Heart left ventricle (tissue), 16 donors: ENCODE results near the gene PCDHGA12. TPM values are rescaled to one million over a fixed set of nuclear protein-coding genes. Genes with fewer than 3 reads are reported as not detected.
"Not testable (repeated sequence)": the region's sequence is repeated elsewhere in the genome, so short reads cannot be mapped to it uniquely, and the experiment has no call there.

Source experiments
- ATAC-seq, 4 donors: fragments of 200-7000 bp; cut with Tn5 transposase; one replicate each; pipeline ENCODE4 v1.9.1; 2020 to 2022; ENCODE audit warnings: moderate library complexity in 4 of 4, mild to moderate bottlenecking in 3 of 4, moderate number of reproducible peaks in 1 of 4
- DNase-seq, 5 donors: peaks; one replicate each; pipeline ENCODE4 v3.0.0-alpha.2; 2020
- H3K27ac ChIP-seq, 12 donors: fragments of 200-600 bp; sonication (generic) in 4 of 12; one replicate each; pipeline versions ENCODE4 v1.5.0 to v1.8.0; 2016 to 2022; ENCODE audit warnings: mild to moderate bottlenecking in 2 of 12
- H3K27me3 ChIP-seq, 9 donors: fragments of 200-600 bp; sonication (generic) in 2 of 9; one replicate each; pipeline versions ENCODE4 v1.5.1 to v1.8.0; 2016 to 2022; ENCODE audit warnings: mild to moderate bottlenecking in 3 of 9
- H3K36me3 ChIP-seq, 9 donors: fragments of 200-600 bp; sonication (generic) in 2 of 9; one replicate each; pipeline versions ENCODE4 v1.5.0 to v1.8.0; 2018 to 2022; ENCODE audit warnings: mild to moderate bottlenecking in 2 of 9
- H3K4me1 ChIP-seq, 12 donors: fragments of 200-600 bp; sonication (generic) in 4 of 12; one replicate each; pipeline versions ENCODE4 v1.5.0 to v1.8.0; 2016 to 2022; ENCODE audit warnings: mild to moderate bottlenecking in 3 of 12
- H3K4me3 ChIP-seq, 12 donors: fragments of 200-600 bp; sonication (generic) in 4 of 12; one replicate each; pipeline versions ENCODE4 v1.5.0 to v1.8.0; 2017 to 2022; ENCODE audit warnings: mild to moderate bottlenecking in 9 of 12, moderate library complexity in 4 of 12
- H3K9me3 ChIP-seq, 12 donors: fragments of 200-600 bp; sonication (generic) in 4 of 12; one replicate each; pipeline versions ENCODE4 v1.5.0 to v1.8.0; 2016 to 2022; ENCODE audit warnings: mild to moderate bottlenecking in 1 of 12
- POLR2A ChIP-seq, 2 donors: fragments of 450-650 bp; IDR thresholded peaks; one replicate each; pipeline ENCODE4 v1.6.1; 2017; ENCODE audit warnings: antibody characterized with exemption in 2 of 2, mild to moderate bottlenecking in 2 of 2, moderate library complexity in 2 of 2
- WGBS, 4 donors: extraction: QIAGEN DNeasy Blood & Tissue Kit in 2 of 4; methylation state at CpG; one replicate each; pipeline versions ENCODE4 v1.1.5 to v1.1.7; 2013 to 2018; 5-methylcytosine and 5-hydroxymethylcytosine counted together
- intact Hi-C, 10 donors: fragments of 100-400 bp; cut with DNase I; formaldehyde crosslinking; loops; one replicate each; pipeline versions ENCODE4 v1.11.1 to v1.14.2; 2022
- polyA plus RNA-seq, 2 donors: library from polyadenylated mRNA; stranded (reverse); fragments of 200-250 nt; gene quantifications; one replicate each; pipeline ENCODE4 v1.2.3, GENCODE V29; 2013
- total RNA-seq, 9 donors: library from RNA; depleted of rRNA in 2 of 9; stranded (reverse); fragments of >200 nt in 2 of 9; fragmentation: NEBNext Ultra II Directional in 3 of 9; extraction: Animal tissue kit (Norgen Biotek cat#: 25700) in 3 of 9; gene quantifications; one replicate each; pipeline versions ENCODE4 v1.1.0 to v1.2.4, GENCODE V29; 2016 to 2023
- TF ChIP-seq, protein P1 (sequence below), 12 donors: fragments of 200-600 bp; sonication (generic) in 4 of 12; IDR thresholded peaks; one replicate each; pipeline versions ENCODE4 v1.5.0 to v1.8.0; 2018 to 2022; ENCODE audit warnings: antibody characterized with exemption in 12 of 12, mild to moderate bottlenecking in 5 of 12
- donor health status: ischemic (EF 13 %, LVEDD 7.1; RV severe dilation, severe dysfunction).
- donor health status: healthy with polysubstance abuse.
- donor health status: DM: no; HTN: yes; CAD: no.
- donor health status: DM: no; HTN: no; CAD: no.
- donor health status: ischemic (EF 25% LVEDD 6.9; RV normal size, moderate dysfunction).
- donor health status: ischemic (EF 25% LVEDD 5.7; RV mildly dilated, moderate dysfunction).
- donor health status: healthy.
- donor health status: DM: yes; HTN: yes; CAD: no.
- donor health status: ischemic (EF 35%, LVEDD 5.7; RV mildly dilated, moderate dysfunction).
- donor health status: nonischemic (EF 11% LVEDD 7.7; RV severe dilation, severe dysfunction).
- donor health status: DM: yes; HTN: yes; CAD: no.
- donor health status: PGD.
- donor health status: ischemic (EF 29% LVEDD 5.4; RV normal size, mild dysfunction).
- donor health status: nonischemic (EF 23%, LVEDD 6.1; RV moderate dilation, normal function).

Gene PCDHGA12
- total and polyA plus RNA-seq, 11 donors, result 3.2 to 15.5 (median 6.5) TPM

DNA sequence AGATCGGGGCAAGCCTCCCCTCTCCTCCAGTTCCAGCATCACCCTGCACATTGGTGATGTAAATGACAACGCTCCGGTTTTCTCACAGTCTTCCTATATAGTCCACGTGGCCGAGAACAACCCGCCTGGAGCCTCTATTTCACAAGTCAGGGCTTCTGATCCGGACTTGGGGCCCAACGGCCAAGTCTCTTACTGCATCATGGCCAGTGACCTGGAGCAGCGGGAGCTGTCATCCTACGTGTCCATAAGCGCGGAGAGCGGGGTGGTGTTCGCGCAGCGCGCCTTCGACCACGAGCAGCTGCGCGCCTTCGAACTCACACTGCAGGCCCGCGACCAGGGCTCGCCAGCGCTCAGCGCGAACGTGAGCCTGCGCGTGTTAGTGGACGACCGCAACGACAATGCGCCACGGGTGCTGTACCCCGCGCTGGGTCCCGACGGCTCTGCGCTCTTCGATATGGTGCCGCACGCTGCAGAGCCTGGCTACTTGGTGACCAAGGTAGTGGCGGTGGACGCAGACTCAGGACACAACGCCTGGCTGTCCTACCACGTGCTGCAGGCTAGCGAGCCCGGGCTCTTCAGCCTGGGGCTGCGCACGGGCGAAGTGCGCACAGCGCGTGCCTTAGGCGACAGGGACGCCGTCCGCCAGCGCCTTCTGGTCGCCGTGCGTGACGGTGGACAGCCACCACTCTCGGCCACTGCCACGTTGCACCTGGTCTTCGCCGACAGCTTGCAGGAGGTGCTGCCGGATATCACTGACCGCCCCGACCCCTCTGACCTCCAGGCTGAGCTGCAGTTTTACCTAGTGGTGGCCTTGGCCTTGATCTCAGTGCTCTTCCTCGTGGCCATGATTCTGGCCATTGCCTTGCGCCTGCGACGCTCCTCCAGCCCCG is 40.9 kb upstream of the PCDHGA12 start:
- Histone ChIP-seq H3K4me3 (no peak overlapping the region), H3K4me1 (peaks cover 0 to 8% (median 0%) of the 10 kb centered on the region in 12 donors), H3K27me3 (peaks cover 0 to 33% (median 0%) of the 10 kb centered on the region in 9 donors), H3K9me3 (peaks cover 0 to 96% (median 65%) of the 10 kb centered on the region in 12 donors), H3K27ac (no peak overlapping the region), H3K36me3 (peaks cover 0 to 23% (median 0%) of the 10 kb centered on the region in 9 donors)
- intact Hi-C loops, result no loop called here
- 40 to 52% (median 46%) methylated on average over 62 to 77 of the region's 77 CpGs for WGBS, 4 donors
- DNase-seq (no peak), ATAC-seq (no peak)
- TF ChIP-seq, protein P1, sequence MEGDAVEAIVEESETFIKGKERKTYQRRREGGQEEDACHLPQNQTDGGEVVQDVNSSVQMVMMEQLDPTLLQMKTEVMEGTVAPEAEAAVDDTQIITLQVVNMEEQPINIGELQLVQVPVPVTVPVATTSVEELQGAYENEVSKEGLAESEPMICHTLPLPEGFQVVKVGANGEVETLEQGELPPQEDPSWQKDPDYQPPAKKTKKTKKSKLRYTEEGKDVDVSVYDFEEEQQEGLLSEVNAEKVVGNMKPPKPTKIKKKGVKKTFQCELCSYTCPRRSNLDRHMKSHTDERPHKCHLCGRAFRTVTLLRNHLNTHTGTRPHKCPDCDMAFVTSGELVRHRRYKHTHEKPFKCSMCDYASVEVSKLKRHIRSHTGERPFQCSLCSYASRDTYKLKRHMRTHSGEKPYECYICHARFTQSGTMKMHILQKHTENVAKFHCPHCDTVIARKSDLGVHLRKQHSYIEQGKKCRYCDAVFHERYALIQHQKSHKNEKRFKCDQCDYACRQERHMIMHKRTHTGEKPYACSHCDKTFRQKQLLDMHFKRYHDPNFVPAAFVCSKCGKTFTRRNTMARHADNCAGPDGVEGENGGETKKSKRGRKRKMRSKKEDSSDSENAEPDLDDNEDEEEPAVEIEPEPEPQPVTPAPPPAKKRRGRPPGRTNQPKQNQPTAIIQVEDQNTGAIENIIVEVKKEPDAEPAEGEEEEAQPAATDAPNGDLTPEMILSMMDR (IDR thresholded peaks at IDR 0.05), result no peak
- TF ChIP-seq POLR2A (IDR thresholded peaks at IDR 0.05), result no peak

DNA sequence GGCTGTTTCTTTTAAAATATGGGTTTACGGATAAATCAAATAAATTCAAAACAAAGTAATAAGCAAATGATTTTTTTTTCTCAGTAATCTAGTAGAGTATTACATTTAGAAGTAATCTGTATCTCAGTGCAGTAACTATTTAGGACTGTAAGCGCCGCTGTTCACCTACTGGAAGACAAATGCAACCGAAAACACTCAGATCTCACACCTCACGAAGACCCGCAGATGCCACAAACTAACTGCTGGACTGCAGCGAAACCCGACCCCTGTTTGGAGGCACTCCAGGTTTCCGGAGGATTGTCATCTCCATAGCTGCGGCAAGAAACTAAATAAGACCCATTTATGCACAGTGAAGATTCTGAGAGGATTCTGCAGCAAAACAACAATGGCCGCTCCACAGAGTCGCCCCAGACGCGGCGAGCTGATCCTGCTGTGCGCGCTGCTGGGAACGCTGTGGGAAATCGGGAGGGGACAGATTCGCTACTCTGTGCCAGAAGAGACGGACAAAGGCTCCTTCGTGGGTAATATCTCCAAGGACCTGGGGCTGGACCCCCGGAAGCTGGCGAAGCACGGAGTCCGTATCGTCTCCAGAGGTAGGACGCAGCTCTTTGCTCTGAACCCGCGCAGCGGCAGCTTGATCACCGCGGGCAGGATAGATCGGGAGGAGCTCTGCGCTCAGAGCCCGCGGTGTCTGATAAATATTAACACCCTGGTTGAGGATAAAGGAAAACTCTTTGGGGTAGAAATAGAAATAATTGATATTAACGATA is 37.7 kb upstream of the PCDHGA12 start, which contains the start of gene PCDHGA8:
TSS of gene PCDHGA8 (plus strand) at position 205 of the 770 bp plus-strand sequence. CDS start at position 386, 181 bp downstream.
- Histone ChIP-seq H3K4me3 (no peak within 1 kb of the TSS), H3K27me3 (peaks cover 0 to 43% (median 0%) of the 10 kb centered on the region in 9 donors), H3K36me3 (peaks cover 0 to 12% (median 0%) of the 10 kb centered on the region in 9 donors), H3K4me1 (peaks cover 0 to 9% (median 0%) of the 10 kb centered on the region in 12 donors), H3K27ac (no peak within 1 kb of the TSS), H3K9me3 (peaks cover 0 to 95% (median 63%) of the 10 kb centered on the region in 12 donors)
- ATAC-seq (no peak), DNase-seq (no peak)
- TF ChIP-seq POLR2A (IDR thresholded peaks at IDR 0.05), result no peak
- TF ChIP-seq, protein P1 (IDR thresholded peaks at IDR 0.05), result peak in 5 of 12 donors; percentile 8 to 31 (median 16)
- WGBS, 4 donors, result 39 to 49% (median 44%) methylated on average over 32 to 38 of the region's 38 CpGs
- intact Hi-C loops, result no loop called here

DNA sequence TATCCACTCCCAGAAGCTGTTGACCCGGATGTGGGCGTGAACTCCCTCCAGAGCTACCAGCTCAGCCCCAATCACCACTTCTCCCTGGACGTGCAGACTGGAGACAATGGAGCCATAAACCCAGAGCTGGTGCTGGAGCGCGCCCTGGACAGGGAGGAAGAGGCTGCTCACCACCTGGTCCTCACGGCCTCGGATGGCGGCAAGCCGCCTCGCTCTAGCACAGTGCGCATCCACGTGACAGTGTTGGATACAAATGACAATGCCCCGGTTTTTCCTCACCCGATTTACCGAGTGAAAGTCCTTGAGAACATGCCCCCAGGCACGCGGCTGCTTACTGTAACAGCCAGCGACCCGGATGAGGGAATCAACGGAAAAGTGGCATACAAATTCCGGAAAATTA is 37.0 kb upstream of the PCDHGA12 start:
- no peak for ATAC-seq
- intact Hi-C loops, result no loop called here
- peaks cover 0 to 10% (median 0%) of the 10 kb centered on the region in 12 donors for H3K4me1 ChIP-seq
- no peak overlapping the region for H3K4me3 ChIP-seq
- H3K27ac ChIP-seq, result no peak overlapping the region
- peaks cover 0 to 44% (median 0%) of the 10 kb centered on the region in 9 donors for H3K27me3 ChIP-seq
- peaks cover 0 to 95% (median 64%) of the 10 kb centered on the region in 12 donors for H3K9me3 ChIP-seq
- peaks cover 0 to 12% (median 0%) of the 10 kb centered on the region in 9 donors for H3K36me3 ChIP-seq
- TF ChIP-seq, protein P1 (IDR thresholded peaks at IDR 0.05), result no peak
- no peak for TF ChIP-seq POLR2A (IDR thresholded peaks at IDR 0.05)
- 48 to 63% (median 56%) methylated on average over 21 of the region's 21 CpGs for WGBS, 4 donors
- DNase-seq, result no peak

DNA sequence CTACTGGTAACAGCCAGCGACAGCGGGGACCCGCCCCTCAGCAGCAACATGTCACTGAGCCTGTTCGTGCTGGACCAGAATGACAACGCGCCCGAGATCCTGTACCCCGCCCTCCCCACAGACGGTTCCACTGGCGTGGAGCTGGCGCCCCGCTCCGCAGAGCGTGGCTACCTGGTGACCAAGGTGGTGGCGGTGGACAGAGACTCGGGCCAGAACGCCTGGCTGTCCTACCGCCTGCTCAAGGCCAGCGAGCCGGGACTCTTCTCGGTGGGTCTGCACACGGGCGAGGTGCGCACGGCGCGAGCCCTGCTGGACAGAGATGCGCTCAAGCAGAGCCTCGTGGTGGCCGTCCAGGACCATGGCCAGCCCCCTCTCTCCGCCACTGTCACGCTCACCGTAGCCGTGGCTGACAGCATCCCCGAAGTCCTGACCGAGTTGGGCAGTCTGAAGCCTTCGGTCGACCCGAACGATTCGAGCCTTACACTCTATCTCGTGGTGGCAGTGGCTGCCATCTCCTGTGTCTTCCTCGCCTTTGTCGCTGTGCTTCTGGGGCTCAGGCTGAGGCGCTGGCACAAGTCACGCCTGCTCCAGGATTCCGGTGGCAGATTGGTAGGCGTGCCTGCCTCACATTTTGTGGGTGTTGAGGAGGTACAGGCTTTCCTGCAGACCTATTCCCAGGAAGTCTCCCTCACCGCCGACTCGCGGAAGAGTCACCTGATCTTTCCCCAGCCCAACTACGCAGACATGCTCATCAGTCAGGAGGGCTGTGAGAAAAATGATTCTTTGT is 35.7 kb upstream of the PCDHGA12 start:
- H3K4me3 ChIP-seq, DNase-seq, H3K27ac ChIP-seq, ATAC-seq, intact Hi-C loops: not testable (repeated sequence)
- H3K9me3 ChIP-seq, result peaks cover 0 to 95% (median 63%) of the 10 kb centered on the region in 12 donors
- 37 to 53% (median 43%) methylated on average over 24 to 46 of the region's 53 CpGs for WGBS, 4 donors
- H3K27me3 ChIP-seq, result peaks cover 0 to 43% (median 0%) of the 10 kb centered on the region in 9 donors
- H3K36me3 ChIP-seq, result peaks cover 0 to 12% (median 0%) of the 10 kb centered on the region in 9 donors
- peaks cover 0 to 12% (median 4%) of the 10 kb centered on the region in 12 donors for H3K4me1 ChIP-seq
